Measurements from ENCODE around the gene ENO4.

GRCh38 chr10:116893686-116894037 lies 44.4 kb downstream of the ENO4 start:
- TF ChIP-seq CTCF (IDR thresholded peaks at IDR 0.05), result no peak
- TF ChIP-seq USF1 (CRISPR knock-in tag; IDR thresholded peaks at IDR 0.05), result no peak
- TF ChIP-seq ATF2 (CRISPR knock-in tag; IDR thresholded peaks at IDR 0.05; ENCODE audit: borderline replicate concordance, low read depth), result no peak
- TF ChIP-seq AFF4 (CRISPR knock-in tag; IDR thresholded peaks at IDR 0.05; ENCODE audit: borderline replicate concordance), result no peak
- TF ChIP-seq PREB (CRISPR knock-in tag; IDR thresholded peaks at IDR 0.05; ENCODE audit: borderline replicate concordance), result no peak
- no peak for TF ChIP-seq ETV6 (CRISPR knock-in tag; IDR thresholded peaks at IDR 0.05)
- TF ChIP-seq CREM (CRISPR knock-in tag; IDR thresholded peaks at IDR 0.05), result no peak
- TF ChIP-seq RELA (CRISPR knock-in tag; IDR thresholded peaks at IDR 0.05; ENCODE audit: borderline replicate concordance), result no peak
- no peak for TF ChIP-seq SP1 (CRISPR knock-in tag; conservative IDR thresholded peaks at IDR 0.05)

All from WTC11 (cell line).